GM15510 (cell line): ENCODE data around the gene DOCK3.

Source experiments
- POLR2A ChIP-seq: IDR thresholded peaks from 3 replicates; pipeline ENCODE4 v1.6.1; 2011; ENCODE audit warnings: borderline replicate concordance; ENCODE audit not compliant: insufficient read length; ENCODE audit errors: extremely low read depth

DOCK3 gene

DNA sequence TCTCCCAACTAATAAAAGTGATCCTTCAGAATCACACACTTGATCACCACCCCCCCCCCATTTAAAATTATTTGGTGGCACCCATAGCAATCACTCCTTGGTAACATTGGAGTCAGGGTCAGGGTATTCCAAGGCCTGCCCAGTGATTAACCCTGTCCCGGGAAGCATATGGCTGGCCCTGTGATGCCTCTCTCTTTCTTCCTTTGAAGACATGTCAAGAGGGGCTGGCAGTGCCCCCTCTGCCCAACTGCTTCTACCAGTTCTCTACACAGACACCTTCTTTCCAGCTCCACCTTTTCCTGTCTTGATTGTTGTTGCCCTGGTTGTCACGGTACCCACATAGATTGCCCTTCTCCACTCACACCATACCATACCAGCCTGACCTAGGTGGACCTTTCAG lies 679.4 kb downstream of the DOCK3 start:
- TF ChIP-seq POLR2A = no peak

DNA sequence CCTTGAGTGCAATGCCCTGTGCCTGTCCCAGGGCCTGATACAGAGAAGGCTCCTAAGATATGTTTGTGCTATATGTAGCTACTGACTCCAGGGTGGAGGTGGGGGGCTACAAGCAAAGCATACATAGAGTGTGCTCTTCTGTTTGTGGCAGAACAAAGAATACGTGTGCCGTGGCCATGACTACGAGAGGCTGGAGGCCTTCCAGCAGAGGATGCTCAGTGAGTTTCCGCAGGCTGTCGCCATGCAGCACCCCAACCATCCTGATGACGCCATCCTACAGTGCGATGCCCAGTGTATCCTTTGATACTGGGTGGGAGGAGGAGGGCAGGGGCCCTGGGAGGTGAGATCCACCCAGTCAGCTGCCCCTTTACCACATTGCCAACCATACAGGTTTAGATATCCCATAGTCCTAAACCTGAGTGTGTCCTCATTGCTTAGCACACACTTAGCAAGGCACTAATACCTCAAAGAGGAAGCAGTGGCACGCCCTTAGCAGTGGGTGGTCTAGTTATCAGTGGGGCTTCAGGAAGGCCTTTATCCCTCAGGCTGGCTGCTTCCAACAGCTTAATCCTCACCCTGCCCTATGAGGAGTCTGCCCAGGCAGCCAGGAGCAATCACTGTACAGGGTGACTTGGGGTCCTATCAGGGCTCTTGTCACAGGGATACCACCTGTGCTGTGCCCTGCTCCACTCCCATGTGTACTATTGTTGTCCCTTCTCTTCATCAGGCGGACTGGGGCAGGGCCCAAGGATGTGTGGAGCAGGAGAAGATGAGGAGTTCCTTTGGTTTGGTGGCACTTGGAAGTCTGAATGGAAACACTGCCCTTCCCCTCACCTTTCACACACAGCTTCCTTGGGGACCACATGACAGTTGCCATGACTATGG lies 680.2 kb downstream of the DOCK3 start:
- TF ChIP-seq POLR2A = no peak

DNA sequence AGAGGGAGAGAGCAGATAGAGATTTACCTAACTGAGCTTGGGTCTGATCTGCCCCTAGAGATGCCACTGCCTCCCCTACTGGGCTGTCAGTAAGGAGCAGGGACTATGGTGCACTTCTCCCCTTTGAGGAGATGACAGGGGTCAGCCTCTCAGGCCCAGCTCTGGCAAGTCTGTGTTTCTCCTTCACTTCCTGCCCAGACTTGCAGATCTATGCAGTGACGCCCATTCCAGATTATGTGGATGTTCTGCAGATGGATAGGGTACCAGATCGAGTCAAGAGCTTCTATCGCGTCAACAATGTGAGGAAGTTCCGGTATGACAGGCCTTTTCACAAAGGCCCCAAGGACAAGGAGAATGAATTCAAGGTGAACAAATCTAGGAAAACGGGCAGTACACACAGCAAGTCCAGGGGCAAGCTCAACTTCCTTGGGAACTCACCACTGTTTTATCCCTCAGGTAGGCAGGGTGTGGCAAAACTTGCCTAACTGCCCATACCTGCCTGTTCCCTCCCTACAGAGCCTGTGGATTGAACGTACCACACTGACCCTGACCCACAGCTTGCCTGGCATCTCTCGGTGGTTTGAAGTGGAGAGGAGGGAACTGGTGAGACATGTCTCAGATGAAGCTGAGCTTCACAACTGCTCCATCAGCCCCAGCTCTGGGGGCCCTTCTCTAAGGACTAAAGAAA lies 681.3 kb downstream of the DOCK3 start:
- TF ChIP-seq POLR2A = no peak

DNA sequence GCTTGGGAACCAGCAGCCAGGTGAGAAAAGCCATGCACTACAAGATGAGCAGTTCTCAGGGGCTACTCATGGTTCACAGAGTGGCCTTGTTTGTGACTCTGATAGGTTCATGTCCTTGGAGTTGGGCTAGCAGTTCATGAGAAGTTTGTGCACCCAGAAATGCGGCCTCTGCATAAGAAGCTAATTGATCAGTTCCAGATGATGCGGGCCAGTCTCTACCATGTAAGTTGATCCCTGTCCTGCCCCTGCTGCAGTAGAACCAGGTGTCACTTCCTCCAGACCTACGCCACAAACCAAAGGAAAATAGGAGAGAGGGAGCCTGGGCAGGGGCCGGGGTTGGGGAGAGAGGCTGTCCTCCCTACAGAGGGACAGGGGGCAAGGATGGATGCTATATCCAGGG lies 683.1 kb downstream of the DOCK3 start:
- no peak for TF ChIP-seq POLR2A

DNA sequence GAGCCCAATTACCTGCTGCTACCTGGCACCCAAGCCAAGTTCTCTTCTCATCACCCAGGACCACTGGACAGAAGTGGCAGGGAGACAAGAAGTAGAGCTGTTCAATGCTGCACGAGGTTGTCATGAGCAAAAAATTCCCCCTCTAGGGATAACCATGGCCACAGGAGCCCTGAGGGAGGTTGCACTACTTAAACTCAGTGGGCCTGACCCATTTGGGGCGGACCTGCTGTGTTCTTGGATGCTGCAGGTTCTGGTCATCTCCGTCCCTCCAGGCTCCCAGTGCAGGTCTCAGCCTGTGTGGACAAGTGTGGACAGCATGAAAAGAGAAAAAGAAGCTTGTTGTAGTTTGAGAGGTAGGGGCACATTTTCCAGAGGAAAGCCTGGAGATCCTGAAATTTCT lies 684.3 kb downstream of the DOCK3 start:
- no peak for TF ChIP-seq POLR2A

DNA sequence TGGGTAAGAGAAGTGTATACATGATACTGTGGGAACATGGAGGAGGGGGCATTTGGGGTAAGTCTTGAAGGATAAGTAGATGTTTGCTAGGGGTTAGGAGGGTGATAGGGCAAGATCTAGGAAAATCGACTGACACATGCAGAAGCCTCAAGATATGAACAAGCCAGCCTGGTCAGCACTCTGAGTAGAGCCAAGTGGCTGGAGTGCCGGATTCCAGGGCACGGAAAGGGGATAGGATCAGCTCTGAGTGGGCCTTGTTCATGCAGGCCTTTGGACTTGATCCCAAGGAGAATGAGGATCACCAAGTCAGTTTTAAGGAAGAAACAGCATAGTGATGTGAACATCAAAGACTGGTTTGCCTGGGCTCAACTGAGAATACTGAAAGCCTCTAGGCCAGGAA lies 686.1 kb downstream of the DOCK3 start:
- TF ChIP-seq POLR2A = no peak

DNA sequence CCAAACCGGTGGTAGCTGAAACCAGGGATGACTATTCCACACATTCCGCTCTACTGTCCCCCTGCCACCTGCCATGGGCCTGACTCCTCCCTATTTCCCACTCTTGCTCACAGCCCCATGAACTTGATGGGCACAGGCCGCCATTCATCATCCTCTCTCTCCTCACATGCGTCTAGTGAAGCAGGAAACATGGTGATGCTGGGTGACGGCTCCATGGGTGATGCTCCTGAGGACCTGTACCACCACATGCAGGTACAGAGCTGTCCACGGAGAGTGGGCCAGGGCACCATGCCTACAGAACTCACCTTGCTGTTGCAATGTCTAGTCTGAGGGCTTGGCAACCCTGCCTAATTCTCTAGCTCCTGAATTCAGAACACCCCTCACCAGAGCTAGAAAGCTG lies 687.0 kb downstream of the DOCK3 start:
- TF ChIP-seq POLR2A = no peak

DNA sequence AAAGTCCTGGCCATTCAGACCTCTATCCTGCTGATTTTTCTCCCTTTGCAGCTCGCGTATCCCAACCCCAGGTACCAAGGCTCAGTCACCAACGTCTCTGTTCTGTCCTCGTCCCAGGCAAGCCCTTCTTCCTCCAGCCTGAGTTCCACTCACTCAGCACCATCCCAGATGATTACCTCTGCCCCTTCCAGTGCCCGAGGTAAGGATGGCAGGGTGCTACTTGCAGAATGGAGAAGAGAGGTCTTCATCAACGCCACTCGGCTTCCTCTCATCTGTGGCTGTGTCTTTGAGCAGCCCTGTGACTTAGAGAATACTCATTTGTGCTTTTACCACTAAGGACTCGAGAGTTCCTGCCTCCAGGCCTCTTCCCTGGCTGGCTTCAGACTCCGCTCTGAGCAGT lies 687.7 kb downstream of the DOCK3 start:
- TF ChIP-seq POLR2A = no peak

DNA sequence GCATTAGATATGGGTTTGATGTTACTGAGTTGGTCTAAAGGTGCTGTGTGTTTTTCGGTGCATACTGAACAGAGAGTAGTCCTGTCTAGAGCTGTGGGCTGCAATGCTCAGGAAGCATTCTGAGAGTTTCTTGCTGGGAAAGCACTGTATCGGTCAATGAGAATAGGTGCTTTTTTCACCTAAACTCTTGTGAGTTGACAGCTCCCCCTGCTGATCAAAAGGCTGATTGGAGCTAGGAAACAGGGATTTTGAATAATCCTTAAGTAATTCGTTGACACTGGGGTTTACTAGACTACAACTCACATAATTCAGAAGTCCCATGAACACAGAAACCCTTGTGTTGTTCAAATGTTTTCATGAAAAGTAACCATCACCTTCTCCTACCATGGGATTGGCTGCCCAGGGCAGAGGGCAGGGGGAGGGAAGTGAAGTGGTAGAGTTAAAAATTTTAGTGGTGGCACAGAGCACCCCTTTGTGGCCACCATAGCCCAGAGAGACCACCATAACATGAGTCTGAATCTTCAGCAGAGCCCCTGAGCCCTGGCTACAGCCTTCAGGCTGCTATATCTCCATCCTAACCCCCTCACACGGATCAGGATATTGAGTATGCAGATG lies 697.3 kb downstream of the DOCK3 start:
- TF ChIP-seq POLR2A = no peak

DNA sequence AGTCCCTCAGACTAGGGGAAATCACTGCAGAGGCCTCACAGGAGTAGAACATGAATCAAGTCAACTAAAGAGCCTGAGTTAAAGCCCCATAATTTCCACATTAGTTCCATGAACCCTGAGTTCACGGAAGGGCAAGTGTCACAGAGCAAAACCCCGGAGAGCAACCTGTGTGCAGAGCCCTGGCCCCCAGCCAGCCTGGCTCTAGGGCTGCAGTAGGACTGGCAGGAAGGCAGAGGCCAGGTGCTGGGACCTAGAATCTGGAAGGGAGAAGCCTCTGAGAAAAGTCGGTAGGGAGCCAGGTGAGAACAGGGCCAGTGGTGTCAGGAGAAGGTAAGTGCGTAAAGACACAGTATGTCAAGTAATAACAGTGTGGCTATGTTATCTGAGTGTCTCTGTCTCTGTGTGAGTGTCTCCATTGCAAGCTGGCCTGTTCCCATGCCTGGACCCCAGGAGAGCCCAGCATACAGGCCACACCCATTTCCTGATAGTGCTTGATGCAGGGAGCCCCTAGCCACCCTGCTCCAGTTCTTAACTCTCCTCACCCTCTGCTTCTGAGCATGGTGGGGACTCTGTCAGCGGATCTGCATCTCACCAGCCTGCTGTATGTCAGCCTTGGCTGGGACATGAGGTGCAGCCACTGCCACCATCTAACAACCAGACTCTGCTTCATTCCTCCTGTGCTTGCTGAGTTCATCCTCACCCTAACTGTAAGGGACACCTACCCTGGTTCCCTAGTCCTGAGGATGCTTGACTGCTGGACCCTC lies 699.1 kb downstream of the DOCK3 start:
- no peak for TF ChIP-seq POLR2A

DNA sequence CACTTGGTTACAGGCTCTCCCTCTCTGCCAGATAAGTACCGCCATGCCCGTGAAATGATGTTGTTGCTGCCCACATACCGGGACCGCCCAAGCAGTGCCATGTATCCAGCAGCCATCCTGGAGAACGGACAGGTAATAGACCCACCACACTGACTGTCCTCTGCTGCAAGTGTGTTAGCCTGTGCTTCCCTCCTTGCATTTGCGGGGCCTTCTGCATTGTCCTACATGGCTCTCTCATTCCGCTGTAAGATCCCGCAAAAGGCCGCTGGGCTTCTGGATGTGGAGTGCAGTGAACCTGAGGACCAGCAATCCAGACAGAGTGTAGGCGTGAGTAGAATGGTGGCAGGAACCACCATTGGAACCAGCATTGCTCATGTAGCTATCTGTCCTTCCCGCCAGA lies 699.7 kb downstream of the DOCK3 start:
- no peak for TF ChIP-seq POLR2A

DNA sequence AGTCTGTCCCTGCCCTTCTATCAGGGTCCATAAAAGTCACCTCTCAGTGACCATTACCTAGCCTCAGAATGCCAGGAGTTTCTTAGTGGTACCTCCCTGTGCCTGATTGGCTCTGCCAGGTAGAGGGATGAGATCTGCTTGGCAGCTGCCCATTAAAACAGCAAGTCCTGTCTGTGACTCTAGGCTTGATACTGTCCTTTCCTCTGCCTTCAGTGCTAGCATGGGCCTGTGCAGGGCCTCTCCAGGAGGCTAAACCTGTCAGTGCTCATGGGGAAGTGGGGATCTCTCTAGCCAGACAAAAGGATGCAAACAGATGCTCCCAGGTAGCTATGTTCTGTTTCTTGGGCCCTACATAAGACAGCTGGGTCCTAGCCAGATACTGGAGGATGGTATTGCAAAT lies 700.4 kb downstream of the DOCK3 start:
- no peak for TF ChIP-seq POLR2A

DNA sequence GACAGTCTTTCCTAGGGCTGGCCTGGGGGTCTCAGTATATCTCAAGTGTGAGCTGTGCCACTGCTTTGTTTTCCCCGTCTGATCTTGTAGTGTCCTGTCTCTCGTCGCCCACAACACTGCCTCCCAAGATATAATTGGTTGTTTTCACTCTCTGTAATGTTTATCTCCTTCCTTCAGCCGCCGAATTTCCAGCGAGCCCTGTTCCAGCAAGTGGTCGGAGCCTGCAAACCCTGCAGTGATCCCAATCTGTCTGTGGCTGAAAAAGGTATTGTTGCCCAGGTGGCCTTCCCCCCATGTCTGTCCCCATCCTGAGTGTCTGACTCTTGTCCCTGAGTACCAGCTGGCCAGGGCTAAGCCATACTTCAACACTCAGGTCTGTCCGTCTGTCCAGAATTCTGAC lies 700.8 kb downstream of the DOCK3 start:
- TF ChIP-seq POLR2A = no peak

DNA sequence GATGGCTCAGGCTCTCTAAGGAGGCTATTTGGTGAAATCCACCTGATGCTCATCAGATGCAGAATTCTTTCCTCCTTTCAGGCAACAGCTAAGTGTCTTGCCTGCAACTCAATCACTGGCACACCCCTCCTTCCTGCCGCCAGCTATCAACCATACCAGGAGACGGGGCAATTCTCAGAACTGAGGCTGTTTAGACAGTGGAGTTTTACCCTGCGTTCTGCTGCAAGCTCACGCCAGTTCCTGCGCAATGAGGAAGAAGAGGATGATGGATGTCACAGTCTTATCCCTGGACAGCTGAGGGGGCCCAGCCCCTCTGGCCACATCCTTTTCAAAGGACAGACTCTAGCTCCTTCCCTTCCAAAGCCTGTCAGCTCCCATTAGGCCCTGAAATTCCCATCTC lies 703.3 kb downstream of the DOCK3 start:
- no peak for TF ChIP-seq POLR2A

DNA sequence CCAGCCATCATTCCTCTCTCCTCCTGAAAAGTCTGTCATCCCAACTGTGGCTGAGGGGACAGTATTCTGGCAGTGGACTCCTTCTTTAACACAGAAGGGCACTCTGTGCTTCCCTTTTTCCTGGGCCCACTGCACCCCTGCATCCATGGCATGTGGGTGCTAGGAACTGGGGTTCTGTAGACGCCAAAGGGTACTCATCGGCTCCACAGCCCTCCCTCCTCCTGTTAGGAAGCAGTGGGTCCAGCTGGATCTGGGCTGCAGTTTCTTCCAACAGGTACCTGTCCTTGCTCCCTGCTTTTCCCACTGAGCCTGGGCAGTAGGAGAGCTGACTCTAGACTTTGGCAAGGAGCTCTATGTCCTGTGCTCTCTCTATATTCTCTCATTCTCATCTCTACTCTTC lies 704.0 kb downstream of the DOCK3 start:
- TF ChIP-seq POLR2A = no peak

DNA sequence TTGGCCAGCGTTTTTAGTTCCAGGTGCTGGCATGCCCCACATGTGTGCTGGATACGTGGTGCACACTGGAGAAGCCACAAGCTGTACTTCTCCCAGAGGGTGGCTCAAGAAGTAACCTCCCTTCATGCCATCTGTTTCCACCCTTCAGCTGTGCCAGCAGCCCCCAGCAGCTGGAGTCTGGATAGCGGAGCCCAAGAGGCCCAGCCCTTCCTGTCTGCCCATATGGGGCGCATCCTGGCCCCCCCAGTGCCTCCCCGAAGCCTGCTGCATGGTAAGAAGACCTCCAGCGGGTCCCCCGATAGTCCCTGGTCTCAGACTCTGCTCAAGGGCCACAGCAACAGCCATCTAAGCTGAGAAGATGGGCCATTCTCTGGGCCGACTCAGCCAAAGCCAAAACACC lies 704.6 kb downstream of the DOCK3 start:
- no peak for TF ChIP-seq POLR2A
